Neural progenitor cell (in vitro differentiated cells): ENCODE results near the gene OR52E5. TPM values are rescaled to one million over a fixed set of nuclear protein-coding genes. Genes with fewer than 3 reads are reported as not detected.

Experiments used
- DNase-seq: peaks from one replicate; pipeline ENCODE4 v3.0.0-alpha.2; 2016; ENCODE audit warnings: low spot score
- H2AFZ ChIP-seq: fragments of 200-600 bp; sonication (generic); replicated peaks from 2 replicates; pipeline ENCODE4 v1.6.1; 2016; ENCODE audit warnings: antibody characterized with exemption
- H3F3A ChIP-seq: fragments of 200-600 bp; sonication (generic); 2 replicates; pipeline ENCODE4 v1.6.1; 2016; ENCODE audit warnings: antibody characterized with exemption, low read depth
- H3K27ac ChIP-seq: fragments of 200-600 bp; sonication (generic); 2 replicates; pipeline ENCODE4 v1.5.1; 2016; ENCODE audit warnings: mild to moderate bottlenecking
- H3K27me3 ChIP-seq: fragments of 200-600 bp; sonication (generic); 2 replicates; pipeline ENCODE4 v1.6.1; 2016; ENCODE audit warnings: mild to moderate bottlenecking, moderate library complexity
- H3K36me3 ChIP-seq: fragments of 200-600 bp; sonication (generic); 2 replicates; pipeline ENCODE4 v1.5.1; 2016
- H3K4me1 ChIP-seq: fragments of 200-600 bp; sonication (generic); 2 replicates; pipeline ENCODE4 v1.6.1; 2016; ENCODE audit warnings: mixed run types
- H3K4me2 ChIP-seq: fragments of 200-600 bp; sonication (generic); 2 replicates; pipeline ENCODE4 v1.6.1; 2016
- H3K4me3 ChIP-seq: fragments of 200-600 bp; sonication (generic); 2 replicates; pipeline ENCODE4 v1.5.1; 2016
- H3K79me2 ChIP-seq: fragments of 200-600 bp; sonication (generic); 2 replicates; pipeline ENCODE4 v1.6.1; 2016; ENCODE audit warnings: low read depth
- H3K9ac ChIP-seq: fragments of 200-600 bp; sonication (generic); 2 replicates; pipeline ENCODE4 v1.6.1; 2016
- H3K9me3 ChIP-seq: fragments of 200-600 bp; sonication (generic); 2 replicates; pipeline ENCODE4 v1.5.1; 2016; ENCODE audit warnings: low read depth
- H4K20me1 ChIP-seq: fragments of 200-600 bp; sonication (generic); 2 replicates; pipeline ENCODE4 v1.6.1; 2016; ENCODE audit warnings: low read depth
- H3K27ac Mint-ChIP-seq: 3 replicates; pipeline ENCODE4 v1.8.0; 2021; ENCODE audit warnings: mixed read lengths
- H3K27me3 Mint-ChIP-seq: 2 replicates; pipeline ENCODE4 v1.8.0; 2022; ENCODE audit warnings: low read depth, mild to moderate bottlenecking, inconsistent platforms, moderate library complexity, mixed read lengths; ENCODE audit not compliant: insufficient read depth
- H3K36me3 Mint-ChIP-seq: 3 replicates; pipeline ENCODE4 v1.8.0; 2021; ENCODE audit warnings: mixed read lengths
- H3K4me1 Mint-ChIP-seq: 3 replicates; pipeline ENCODE4 v1.8.0; 2021; ENCODE audit warnings: mixed read lengths
- H3K4me3 Mint-ChIP-seq: 3 replicates; pipeline ENCODE4 v1.8.0; 2021; ENCODE audit warnings: mild to moderate bottlenecking, moderate library complexity, mixed read lengths
- H3K9me3 Mint-ChIP-seq: 3 replicates; pipeline ENCODE4 v1.8.0; 2020; ENCODE audit warnings: mixed read lengths
- EZH2 ChIP-seq: fragments of 200-600 bp; sonication (generic); IDR thresholded peaks from 2 replicates; pipeline ENCODE4 v1.6.1; 2017; ENCODE audit warnings: antibody characterized with exemption, mild to moderate bottlenecking, moderate library complexity
- EZH2phosphoT487 ChIP-seq: fragments of 200-600 bp; sonication (generic); IDR thresholded peaks from 2 replicates; pipeline ENCODE4 v1.6.1; 2017; ENCODE audit warnings: antibody characterized with exemption
- total RNA-seq: library from RNA; depleted of rRNA; stranded (reverse); fragments of >200 nt; gene quantifications from 2 replicates; pipeline ENCODE4 v1.2.3, GENCODE V29; 2015; ENCODE audit warnings: low replicate concordance
- TF ChIP-seq, protein P1 (sequence below): fragments of 200-600 bp; sonication (generic); IDR thresholded peaks from 2 replicates; pipeline ENCODE4 v1.5.1; 2017; ENCODE audit warnings: antibody characterized with exemption, mild to moderate bottlenecking

Gene OR52E5
- total RNA-seq: not detected in 2 replicates

DNA sequence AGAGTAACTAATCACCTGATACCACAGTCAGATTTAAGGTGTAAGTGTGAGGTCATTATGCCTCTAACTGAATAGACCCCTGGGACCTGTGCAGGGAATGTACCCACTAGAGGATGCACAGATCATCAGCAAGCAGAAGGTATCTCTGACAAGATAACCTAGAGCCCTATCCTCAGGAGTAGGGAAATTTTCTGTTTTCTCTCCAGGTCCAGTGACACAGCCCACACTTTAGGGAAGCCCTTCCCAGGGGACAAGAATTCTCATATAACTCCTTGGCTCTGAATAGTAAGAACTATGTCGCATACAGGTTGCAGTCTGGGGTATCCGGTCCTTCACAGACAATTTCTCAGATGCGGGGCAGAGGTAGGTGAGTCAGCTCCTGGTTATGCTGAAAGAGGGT, at the start of gene OR52E5:
TSS of gene OR52E5 (plus strand) at position 301 of the 400 bp plus-strand sequence. CDS start 7,569 bp downstream, outside the sequence.
- Histone ChIP-seq H3K27ac (no peak within 1 kb of the TSS), H3K9ac (no peak within 1 kb of the TSS), H2AFZ (no peak within 1 kb of the TSS), H3K4me2 (no peak within 1 kb of the TSS), H3F3A (no peaks in the 10 kb centered on the region), H3K4me1 (no peaks in the 10 kb centered on the region), H3K4me3 (no peak within 1 kb of the TSS), H3K9me3 (no peaks in the 10 kb centered on the region), H3K36me3 (no peaks in the 10 kb centered on the region), H4K20me1 (no peaks in the 10 kb centered on the region), H3K79me2 (no peaks in the 10 kb centered on the region), H3K27me3 (no peaks in the 10 kb centered on the region)
- Mint-ChIP-seq H3K9me3 (no peaks in the 10 kb centered on the region), H3K4me3 (no peak within 1 kb of the TSS), H3K27ac (no peak within 1 kb of the TSS), H3K27me3 (no peaks in the 10 kb centered on the region), H3K36me3 (no peaks in the 10 kb centered on the region), H3K4me1 (no peaks in the 10 kb centered on the region)
- DNase-seq: no peak
- TF ChIP-seq, protein P1, sequence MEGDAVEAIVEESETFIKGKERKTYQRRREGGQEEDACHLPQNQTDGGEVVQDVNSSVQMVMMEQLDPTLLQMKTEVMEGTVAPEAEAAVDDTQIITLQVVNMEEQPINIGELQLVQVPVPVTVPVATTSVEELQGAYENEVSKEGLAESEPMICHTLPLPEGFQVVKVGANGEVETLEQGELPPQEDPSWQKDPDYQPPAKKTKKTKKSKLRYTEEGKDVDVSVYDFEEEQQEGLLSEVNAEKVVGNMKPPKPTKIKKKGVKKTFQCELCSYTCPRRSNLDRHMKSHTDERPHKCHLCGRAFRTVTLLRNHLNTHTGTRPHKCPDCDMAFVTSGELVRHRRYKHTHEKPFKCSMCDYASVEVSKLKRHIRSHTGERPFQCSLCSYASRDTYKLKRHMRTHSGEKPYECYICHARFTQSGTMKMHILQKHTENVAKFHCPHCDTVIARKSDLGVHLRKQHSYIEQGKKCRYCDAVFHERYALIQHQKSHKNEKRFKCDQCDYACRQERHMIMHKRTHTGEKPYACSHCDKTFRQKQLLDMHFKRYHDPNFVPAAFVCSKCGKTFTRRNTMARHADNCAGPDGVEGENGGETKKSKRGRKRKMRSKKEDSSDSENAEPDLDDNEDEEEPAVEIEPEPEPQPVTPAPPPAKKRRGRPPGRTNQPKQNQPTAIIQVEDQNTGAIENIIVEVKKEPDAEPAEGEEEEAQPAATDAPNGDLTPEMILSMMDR: no peak
- TF ChIP-seq EZH2phosphoT487 (no peak), EZH2 (no peak)

DNA sequence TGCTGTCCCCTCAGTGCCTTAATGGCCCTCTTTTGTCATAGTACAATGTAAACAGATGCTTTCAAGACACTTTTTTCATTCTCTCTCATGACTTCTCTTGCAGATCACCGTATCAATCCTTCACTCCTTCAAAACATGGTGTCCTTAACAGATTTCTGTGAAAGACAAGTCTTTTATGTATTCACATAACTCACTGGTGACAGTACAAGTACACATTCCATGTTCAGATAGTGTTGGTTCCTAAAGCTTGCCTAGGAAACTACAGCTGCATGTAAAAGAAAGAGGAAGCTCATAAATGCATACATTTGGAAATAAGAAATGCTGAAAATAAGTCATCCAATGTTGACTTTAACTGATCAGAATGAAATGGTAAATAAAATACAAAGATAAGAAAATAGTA, 46.3 kb upstream of the OR52E5 start:
- Histone ChIP-seq H3K27me3 (no peaks in the 10 kb centered on the region), H3K4me2 (no peak overlapping the region), H3K27ac (no peak overlapping the region), H3F3A (no peaks in the 10 kb centered on the region), H3K9ac (no peak overlapping the region), H2AFZ (no peak overlapping the region), H3K4me3 (no peak overlapping the region), H3K9me3 (no peaks in the 10 kb centered on the region), H3K79me2 (no peaks in the 10 kb centered on the region), H3K4me1 (no peaks in the 10 kb centered on the region), H4K20me1 (no peaks in the 10 kb centered on the region), H3K36me3 (no peaks in the 10 kb centered on the region)
- H3K9me3 Mint-ChIP-seq: no peaks in the 10 kb centered on the region
- no peak overlapping the region for H3K4me3 Mint-ChIP-seq
- H3K36me3 Mint-ChIP-seq: no peaks in the 10 kb centered on the region
- no peaks in the 10 kb centered on the region for H3K4me1 Mint-ChIP-seq
- no peak for DNase-seq
- no peak for TF ChIP-seq EZH2phosphoT487
- TF ChIP-seq EZH2: no peak
- TF ChIP-seq, protein P1: no peak
- no peak overlapping the region for H3K27ac Mint-ChIP-seq
- H3K27me3 Mint-ChIP-seq: peaks cover 2% of the 10 kb centered on the region

DNA sequence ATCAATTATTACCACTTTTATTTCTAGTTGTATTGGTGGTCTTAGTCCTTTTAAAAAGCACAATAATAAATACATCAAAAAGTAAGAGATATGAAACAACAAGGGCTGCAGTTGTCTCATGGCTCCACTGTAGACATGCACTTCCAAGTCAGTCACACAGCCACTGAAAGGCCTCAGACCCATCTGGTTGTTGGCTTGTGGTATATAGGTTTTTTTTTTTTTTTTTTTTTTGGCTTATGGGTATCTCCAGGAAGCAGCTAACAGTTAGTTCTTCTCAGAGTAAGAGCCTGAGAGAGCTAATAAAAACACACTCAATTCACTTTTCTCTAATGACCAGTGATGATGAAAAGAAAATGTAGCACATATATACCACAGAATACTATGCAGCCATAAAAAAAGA, 45.3 kb upstream of the OR52E5 start:
- no peaks in the 10 kb centered on the region for H3K9me3 ChIP-seq

More for the DNA sequence above, 45.3 kb upstream of the OR52E5 start:
- H3K9me3 Mint-ChIP-seq: no peaks in the 10 kb centered on the region
- H3K27me3 ChIP-seq: no peaks in the 10 kb centered on the region
- H3K79me2 ChIP-seq: no peaks in the 10 kb centered on the region
- H3K27ac Mint-ChIP-seq: no peak overlapping the region
- H3K9ac ChIP-seq: no peak overlapping the region
- H3K4me1 ChIP-seq: no peaks in the 10 kb centered on the region
- no peak for TF ChIP-seq EZH2
- TF ChIP-seq, protein P1: no peak
- TF ChIP-seq EZH2phosphoT487: no peak
- H3K4me1 Mint-ChIP-seq: no peaks in the 10 kb centered on the region
- no peak overlapping the region for H3K4me3 Mint-ChIP-seq
- no peaks in the 10 kb centered on the region for H4K20me1 ChIP-seq
- no peaks in the 10 kb centered on the region for H3K36me3 ChIP-seq
- H3K4me3 ChIP-seq: no peak overlapping the region
- H3K27ac ChIP-seq: no peak overlapping the region
- no peak overlapping the region for H2AFZ ChIP-seq
- H3K36me3 Mint-ChIP-seq: no peaks in the 10 kb centered on the region
- H3F3A ChIP-seq: no peaks in the 10 kb centered on the region
- no peak for DNase-seq
- no peak overlapping the region for H3K4me2 ChIP-seq
- peaks cover 2% of the 10 kb centered on the region for H3K27me3 Mint-ChIP-seq
